Ectodermal cell (in vitro differentiated cells): ENCODE data around the gene ROCK1.
"Not testable (repeated sequence)": the region's sequence is repeated elsewhere in the genome, so short reads cannot be mapped to it uniquely, and the experiment has no call there.

Source experiments
- H3K27ac ChIP-seq: 2 replicates; pipeline ENCODE4 v1.7.0; 2013; ENCODE audit warnings: mild to moderate bottlenecking, low read depth, low read length; ENCODE audit not compliant: insufficient read depth, poor library complexity, severe bottlenecking
- H3K27me3 ChIP-seq: 2 replicates; pipeline ENCODE4 v1.7.0; 2013; ENCODE audit warnings: mild to moderate bottlenecking, low read length; ENCODE audit not compliant: insufficient read depth, control insufficient read depth, poor library complexity, severe bottlenecking
- H3K36me3 ChIP-seq: one replicate; pipeline ENCODE4 v1.7.0; 2013; ENCODE audit warnings: low read length; ENCODE audit not compliant: control insufficient read depth, insufficient read depth
- H3K4me1 ChIP-seq: one replicate; pipeline ENCODE4 v1.7.0; 2013; ENCODE audit warnings: low read length; ENCODE audit not compliant: control insufficient read depth, insufficient read depth
- H3K4me3 ChIP-seq: 2 replicates; pipeline ENCODE4 v1.7.0; 2013; ENCODE audit warnings: low read depth, low read length, control low read depth; ENCODE audit not compliant: insufficient read depth
- H3K9me3 ChIP-seq: 2 replicates; pipeline ENCODE4 v1.7.0; 2013; ENCODE audit warnings: mild to moderate bottlenecking, low read length, moderate library complexity; ENCODE audit not compliant: control insufficient read depth
- WGBS, 2 experiments: methylation state at CpG; one replicate each; pipeline ENCODE4 v1.1.7; 2013; ENCODE audit warnings: missing lambda C conversion rate in 2 of 2; 5-methylcytosine and 5-hydroxymethylcytosine counted together

The ROCK1 gene

GRCh38 chr18:21054252-21054821, 57.3 kb downstream of the ROCK1 start:
- Histone ChIP-seq H3K4me3 (no peak overlapping the region), H3K4me1 (no peaks in the 10 kb centered on the region), H3K9me3 (no peaks in the 10 kb centered on the region), H3K27me3 (no peaks in the 10 kb centered on the region), H3K36me3 (no peaks in the 10 kb centered on the region), H3K27ac (no peak overlapping the region)
- 82 to 86% methylated on average over 3 of the region's 3 CpGs for WGBS, 2 experiments

DNA sequence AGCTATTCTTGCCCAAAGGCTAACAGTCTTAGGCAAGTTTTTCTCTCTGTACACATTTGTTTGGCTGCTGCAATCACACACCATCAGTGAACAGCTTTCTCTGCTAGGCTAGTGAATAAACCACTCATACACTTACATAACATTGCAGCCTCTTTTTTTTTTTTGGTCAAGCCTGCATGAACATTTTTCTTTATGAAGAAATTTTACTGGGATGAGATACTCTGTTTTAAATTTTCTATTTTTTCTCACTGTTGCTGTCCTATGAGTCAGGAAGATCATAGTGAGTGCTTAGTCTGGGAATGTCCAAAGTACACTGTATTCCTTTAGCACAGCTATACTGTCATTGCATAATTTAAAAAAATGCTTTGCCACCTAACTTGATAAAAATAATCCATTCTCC, 58.5 kb downstream of the ROCK1 start:
- H3K9me3 ChIP-seq, result no peaks in the 10 kb centered on the region
- no peaks in the 10 kb centered on the region for H3K4me1 ChIP-seq
- no peaks in the 10 kb centered on the region for H3K36me3 ChIP-seq

DNA sequence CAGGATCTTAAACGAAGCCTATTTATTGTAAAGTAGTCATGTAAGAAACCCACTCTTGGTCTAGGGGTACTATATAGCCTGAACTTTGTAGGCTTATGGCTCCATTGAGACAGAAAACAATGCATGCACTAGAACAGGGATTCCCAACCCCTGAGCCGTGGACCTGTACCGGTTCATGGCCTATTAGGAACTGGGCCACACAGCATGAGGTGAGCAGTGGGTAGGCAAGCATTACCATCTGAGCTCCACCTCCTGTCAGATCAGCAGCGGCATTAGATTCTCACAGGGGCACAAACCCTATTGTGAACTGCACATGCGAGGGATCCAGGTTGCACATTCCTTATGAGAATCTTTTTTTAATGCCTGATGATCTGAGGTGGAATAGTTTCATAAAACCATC, 59.2 kb downstream of the ROCK1 start:
- WGBS, 2 experiments, result 77 to 85% methylated on average over 5 of the region's 5 CpGs
- Histone ChIP-seq H3K27me3 (no peaks in the 10 kb centered on the region), H3K36me3 (no peaks in the 10 kb centered on the region), H3K4me1 (no peaks in the 10 kb centered on the region), H3K4me3 (no peak overlapping the region), H3K27ac (no peak overlapping the region), H3K9me3 (no peaks in the 10 kb centered on the region)

More for the DNA sequence above, 58.5 kb downstream of the ROCK1 start:
- H3K4me3 ChIP-seq, result no peak overlapping the region
- no peak overlapping the region for H3K27ac ChIP-seq
- H3K27me3 ChIP-seq, result no peaks in the 10 kb centered on the region

DNA sequence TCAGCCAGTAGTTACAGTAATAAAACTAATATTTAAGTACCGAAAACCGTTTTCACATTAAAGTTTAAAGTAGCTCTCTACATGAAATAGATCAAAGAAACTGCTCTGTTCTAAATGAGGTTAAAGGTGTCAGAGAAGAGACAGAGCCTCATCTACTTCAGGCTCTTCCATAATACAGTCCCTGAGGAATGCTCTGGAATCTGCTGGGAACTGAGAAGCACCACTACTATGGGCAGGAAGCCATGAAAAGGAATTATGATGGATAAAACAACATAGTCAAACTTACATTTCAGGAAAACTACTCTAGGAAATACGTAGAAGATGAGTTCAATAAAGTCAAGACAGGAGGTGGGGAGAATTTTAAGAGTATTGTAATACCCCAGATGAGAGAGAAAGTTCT, 60.0 kb downstream of the ROCK1 start:
- H3K4me1 ChIP-seq, result no peaks in the 10 kb centered on the region
- no peaks in the 10 kb centered on the region for H3K27me3 ChIP-seq
- H3K36me3 ChIP-seq, result no peaks in the 10 kb centered on the region
- H3K4me3 ChIP-seq, result no peak overlapping the region
- H3K9me3 ChIP-seq, result no peaks in the 10 kb centered on the region
- H3K27ac ChIP-seq, result no peak overlapping the region
- WGBS, 2 experiments, result 95 to 97% methylated on average over 1 to 3 of the region's 3 CpGs

- WGBS, 2 experiments, result 100% methylated on average over 1 of the region's 1 CpG
- Histone ChIP-seq H3K4me3 (no peak overlapping the region), H3K9me3 (no peaks in the 10 kb centered on the region), H3K27ac (no peak overlapping the region), H3K4me1 (no peaks in the 10 kb centered on the region), H3K36me3 (no peaks in the 10 kb centered on the region), H3K27me3 (no peaks in the 10 kb centered on the region)
These were observed 62.3 kb downstream of the ROCK1 start for GRCh38 chr18:21049306-21049705.

DNA sequence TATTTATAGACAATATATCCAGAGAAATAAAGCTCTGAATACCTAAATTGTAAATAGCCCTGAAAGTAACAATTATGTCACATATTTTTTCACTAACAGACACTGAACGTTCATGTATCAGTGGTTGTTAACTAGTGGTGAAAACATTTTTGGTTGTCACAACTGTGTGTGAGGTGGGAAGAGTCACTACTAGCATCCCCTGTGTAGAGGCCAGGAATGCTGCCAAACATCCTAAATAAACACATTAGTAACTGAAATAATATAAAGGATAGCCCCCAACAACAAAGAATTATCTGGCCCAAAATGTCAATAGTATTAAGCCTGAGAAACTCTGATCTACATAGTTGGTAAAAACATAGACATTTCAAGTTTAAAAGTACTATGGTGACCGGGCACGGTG, 64.5 kb downstream of the ROCK1 start:
- Histone ChIP-seq H3K4me3 (no peak overlapping the region), H3K36me3 (no peaks in the 10 kb centered on the region), H3K4me1 (no peaks in the 10 kb centered on the region), H3K9me3 (no peaks in the 10 kb centered on the region), H3K27me3 (no peaks in the 10 kb centered on the region), H3K27ac (no peak overlapping the region)
- WGBS, 2 experiments, result 90 to 96% methylated on average over 2 to 3 of the region's 3 CpGs

GRCh38 chr18:21040466-21040865, 71.1 kb downstream of the ROCK1 start:
- H3K36me3 ChIP-seq, result no peaks in the 10 kb centered on the region
- no peak overlapping the region for H3K27ac ChIP-seq
- 76 to 94% methylated on average over 1 to 2 of the region's 2 CpGs for WGBS, 2 experiments
- no peaks in the 10 kb centered on the region for H3K27me3 ChIP-seq
- H3K4me1 ChIP-seq, result no peaks in the 10 kb centered on the region
- no peaks in the 10 kb centered on the region for H3K9me3 ChIP-seq
- no peak overlapping the region for H3K4me3 ChIP-seq

DNA sequence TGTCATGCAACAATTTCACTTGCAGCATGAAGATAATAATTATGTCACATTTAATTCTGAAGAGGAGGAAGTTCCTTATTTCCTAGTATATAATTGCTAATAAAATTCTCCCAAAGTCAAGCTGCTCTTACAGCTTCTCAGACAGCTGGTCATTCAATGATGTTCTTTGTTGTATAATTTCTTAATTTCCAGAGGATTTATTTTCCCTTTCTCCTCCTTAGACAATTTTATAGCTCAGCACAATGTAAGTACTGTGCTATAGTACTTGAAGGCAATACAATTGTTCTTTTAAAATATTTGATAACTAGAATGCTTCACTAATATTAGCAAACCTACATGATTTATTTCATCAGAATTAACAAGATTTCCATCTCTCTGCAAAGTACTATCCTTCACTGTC, 73.4 kb downstream of the ROCK1 start:
- no peak overlapping the region for H3K4me3 ChIP-seq
- H3K4me1 ChIP-seq, result no peaks in the 10 kb centered on the region
- no peaks in the 10 kb centered on the region for H3K36me3 ChIP-seq
- H3K9me3 ChIP-seq, result no peaks in the 10 kb centered on the region
- H3K27me3 ChIP-seq, result no peaks in the 10 kb centered on the region
- H3K27ac ChIP-seq, result no peak overlapping the region

GRCh38 chr18:21031845-21032244, 79.8 kb downstream of the ROCK1 start:
- no peak overlapping the region for H3K4me3 ChIP-seq
- peaks cover 3% of the 10 kb centered on the region for H3K36me3 ChIP-seq
- no peaks in the 10 kb centered on the region for H3K4me1 ChIP-seq
- H3K27me3 ChIP-seq, result no peaks in the 10 kb centered on the region
- H3K27ac ChIP-seq, result no peak overlapping the region
- no peaks in the 10 kb centered on the region for H3K9me3 ChIP-seq

- not testable (repeated sequence) for H3K27me3 ChIP-seq, H3K9me3 ChIP-seq, H3K27ac ChIP-seq, H3K4me1 ChIP-seq, H3K4me3 ChIP-seq
- H3K36me3 ChIP-seq, result peaks cover 16% of the 10 kb centered on the region
- WGBS, 2 experiments, result 93 to 94% methylated on average over 12 to 13 of the region's 13 CpGs
These were observed 93.4 kb downstream of the ROCK1 start for GRCh38 chr18:21018257-21018656.

- no peaks in the 10 kb centered on the region for H3K27me3 ChIP-seq
- peaks cover 27% of the 10 kb centered on the region for H3K36me3 ChIP-seq
- no peak overlapping the region for H3K27ac ChIP-seq
- no peaks in the 10 kb centered on the region for H3K9me3 ChIP-seq
- H3K4me3 ChIP-seq, result no peak overlapping the region
- H3K4me1 ChIP-seq, result no peaks in the 10 kb centered on the region
These were observed 99.3 kb downstream of the ROCK1 start for GRCh38 chr18:21012308-21012707.
